IMR-90 (cell line): ENCODE measurements around the gene KCTD2. TPM values are rescaled to one million over a fixed set of nuclear protein-coding genes. Genes with fewer than 3 reads are reported as not detected.

Source experiments
- ATAC-seq: fragments of 200-7000 bp; cut with Tn5 transposase; 2 replicates; pipeline ENCODE4 v1.9.1; 2020; ENCODE audit warnings: low read depth, mild to moderate bottlenecking, moderate library complexity
- BruUV-seq: library from RNA; stranded (reverse); fragments of 400-500 nt; replicated peaks from 2 replicates; lab custom pipeline; 2021; lab: Mats Ljungman, UMichigan
- CTCF ChIA-PET: fragments of 300-600 bp; formaldehyde crosslinking; extraction: SDS; loops from one replicate; lab custom pipeline; 2021; ENCODE audit warnings: antibody characterized with exemption; lab: Yijun Ruan, JAX
- POLR2A ChIA-PET: fragments of 300-600 bp; sonication (Branson Sonifier 250); formaldehyde crosslinking; loops from one replicate; lab custom pipeline; 2022; ENCODE audit warnings: antibody characterized with exemption; ENCODE audit not compliant: unreplicated experiment; lab: Charles Lee
- DNase-seq: peaks from one replicate; pipeline ENCODE4 v3.0.0; 2013
- H2AFZ ChIP-seq: replicated peaks from 2 replicates; pipeline ENCODE3; 2013; ENCODE audit warnings: low read length, mild to moderate bottlenecking; ENCODE audit not compliant: poor library complexity
- H2AK5ac ChIP-seq: 2 replicates; pipeline ENCODE4 v1.6.1; 2013; ENCODE audit warnings: low read depth, low read length, inconsistent platforms
- H2AK9ac ChIP-seq: replicated peaks from 2 replicates; pipeline ENCODE3; 2013; ENCODE audit warnings: mild to moderate bottlenecking, low read depth, low read length, moderate library complexity; ENCODE audit not compliant: poor library complexity
- H2BK120ac ChIP-seq: 2 replicates; pipeline ENCODE4 v1.6.1; 2013; ENCODE audit warnings: low read depth, low read length, inconsistent platforms
- H2BK15ac ChIP-seq: 3 replicates; pipeline ENCODE4 v1.6.1; 2013; ENCODE audit warnings: low read depth, low read length, inconsistent platforms
- H2BK20ac ChIP-seq: 2 replicates; pipeline ENCODE4 v1.6.1; 2013; ENCODE audit warnings: low read depth, mild to moderate bottlenecking, inconsistent platforms, low read length, moderate library complexity
- H2BK5ac ChIP-seq: 2 replicates; pipeline ENCODE4 v1.6.1; 2013; ENCODE audit warnings: mild to moderate bottlenecking, low read depth, low read length, inconsistent platforms; ENCODE audit not compliant: poor library complexity, severe bottlenecking
- H3K14ac ChIP-seq: replicated peaks from 2 replicates; pipeline ENCODE4 v1.6.1; 2013; ENCODE audit warnings: low read depth, low read length, inconsistent platforms
- H3K18ac ChIP-seq: 2 replicates; pipeline ENCODE4 v1.6.1; 2013; ENCODE audit warnings: low read depth, low read length, control low read depth
- H3K23ac ChIP-seq: 2 replicates; pipeline ENCODE4 v1.6.1; 2013; ENCODE audit warnings: low read depth, low read length, inconsistent platforms
- H3K27ac ChIP-seq: 2 replicates; pipeline ENCODE4 v1.5.1; 2013; ENCODE audit warnings: mild to moderate bottlenecking, control low read depth, low read length; ENCODE audit not compliant: insufficient read depth
- H3K27me3 ChIP-seq: 2 replicates; pipeline ENCODE4 v1.6.1; 2013; ENCODE audit warnings: low read length; ENCODE audit not compliant: control insufficient read depth, insufficient read depth
- H3K36me3 ChIP-seq: 2 replicates; pipeline ENCODE4 v1.6.1; 2013; ENCODE audit warnings: low read length, mixed read lengths; ENCODE audit not compliant: control insufficient read depth, insufficient read depth
- H3K4ac ChIP-seq: 2 replicates; pipeline ENCODE4 v1.6.1; 2013; ENCODE audit warnings: low read depth, low read length, inconsistent platforms
- H3K4me1 ChIP-seq: 2 replicates; pipeline ENCODE4 v1.6.1; 2013; ENCODE audit warnings: low read length, mixed read lengths; ENCODE audit not compliant: control insufficient read depth, insufficient read depth
- H3K4me2 ChIP-seq: 2 replicates; pipeline ENCODE4 v1.6.1; 2013; ENCODE audit warnings: low read depth, mild to moderate bottlenecking, control low read depth, low read length, moderate library complexity
- H3K4me3 ChIP-seq: 2 replicates; pipeline ENCODE4 v1.5.1; 2013; ENCODE audit warnings: low read depth, mild to moderate bottlenecking, control low read depth, low read length, moderate library complexity; ENCODE audit not compliant: insufficient read depth
- H3K56ac ChIP-seq: 2 replicates; pipeline ENCODE4 v1.6.1; 2013; ENCODE audit warnings: low read length, inconsistent platforms; ENCODE audit not compliant: insufficient read depth; ENCODE audit errors: extremely low read depth
- H3K79me1 ChIP-seq, 2 experiments: 2 replicates each; pipeline ENCODE4 v1.6.1; 2013; ENCODE audit warnings: low read length in 2 of 2, inconsistent platforms in 1 of 2, low read depth in 1 of 2
- H3K9ac ChIP-seq: 2 replicates; pipeline ENCODE4 v1.6.1; 2013; ENCODE audit warnings: low read depth, low read length, control low read depth
- H3K9me1 ChIP-seq: 2 replicates; pipeline ENCODE4 v1.6.1; 2013; ENCODE audit warnings: low read length, inconsistent platforms; ENCODE audit not compliant: insufficient read depth
- H3K9me3 ChIP-seq: 2 replicates; pipeline ENCODE4 v1.6.1; 2013; ENCODE audit warnings: low read length; ENCODE audit not compliant: control insufficient read depth, insufficient read depth
- H4K20me1 ChIP-seq: 2 replicates; pipeline ENCODE4 v1.6.1; 2013; ENCODE audit warnings: low read length, inconsistent platforms; ENCODE audit not compliant: insufficient read depth
- H4K5ac ChIP-seq: 2 replicates; pipeline ENCODE4 v1.6.1; 2013; ENCODE audit warnings: mild to moderate bottlenecking, low read depth, low read length, control low read depth
- H4K8ac ChIP-seq, 2 experiments: 2 replicates each; pipeline ENCODE4 v1.6.1; 2013; ENCODE audit warnings: low read depth in 2 of 2, low read length in 2 of 2, control low read depth in 1 of 2, inconsistent platforms in 1 of 2
- H4K91ac ChIP-seq: 2 replicates; pipeline ENCODE4 v1.6.1; 2013; ENCODE audit warnings: low read depth, low read length, inconsistent platforms; ENCODE audit not compliant: insufficient read depth
- BHLHE40 ChIP-seq: fragments of 150-350 bp; IDR thresholded peaks from 2 replicates; pipeline ENCODE4 v1.6.1; 2016; ENCODE audit warnings: mild to moderate bottlenecking, low read depth, low read length
- CEBPB ChIP-seq: IDR thresholded peaks from 2 replicates; pipeline ENCODE4 v1.6.1; 2012; ENCODE audit warnings: low read depth, low read length, improper control_type of control experiment
- CHD1 ChIP-seq: IDR thresholded peaks from 2 replicates; pipeline ENCODE4 v1.6.1; 2012; ENCODE audit warnings: low read depth, low read length, improper control_type of control experiment
- FOS ChIP-seq: fragments of 150-350 bp; IDR thresholded peaks from 2 replicates; pipeline ENCODE4 v1.6.1; 2016; ENCODE audit warnings: low read depth, low read length
- MAFK ChIP-seq: IDR thresholded peaks from 2 replicates; pipeline ENCODE4 v1.6.1; 2012; ENCODE audit warnings: low read depth, low read length, improper control_type of control experiment
- MAZ ChIP-seq: IDR thresholded peaks from 2 replicates; pipeline ENCODE4 v1.6.1; 2012; ENCODE audit warnings: low read depth, mild to moderate bottlenecking, low read length, improper control_type of control experiment, moderate library complexity, borderline replicate concordance
- MXI1 ChIP-seq: IDR thresholded peaks from 2 replicates; pipeline ENCODE4 v1.6.1; 2012; ENCODE audit warnings: low read depth, mild to moderate bottlenecking, low read length, moderate library complexity, borderline replicate concordance
- NFE2L2 ChIP-seq: fragments of 150-350 bp; IDR thresholded peaks from 2 replicates; pipeline ENCODE4 v1.6.1; 2016; ENCODE audit warnings: low read depth, mild to moderate bottlenecking, low read length
- POLR2A ChIP-seq: IDR thresholded peaks from 2 replicates; pipeline ENCODE4 v1.6.1; 2012; ENCODE audit warnings: mild to moderate bottlenecking, low read depth, low read length
- RAD21 ChIP-seq: IDR thresholded peaks from 2 replicates; pipeline ENCODE4 v1.6.1; 2012; ENCODE audit warnings: low read length, improper control_type of control experiment
- RCOR1 ChIP-seq: IDR thresholded peaks from 2 replicates; pipeline ENCODE4 v1.6.1; 2012; ENCODE audit warnings: mild to moderate bottlenecking, low read length, improper control_type of control experiment; ENCODE audit not compliant: insufficient replicate concordance
- RFX5 ChIP-seq: IDR thresholded peaks from 2 replicates; pipeline ENCODE4 v1.8.0; 2012; ENCODE audit warnings: low read depth, mild to moderate bottlenecking, low read length, moderate library complexity
- SMC3 ChIP-seq: fragments of 150-350 bp; IDR thresholded peaks from 2 replicates; pipeline ENCODE4 v1.6.1; 2016; ENCODE audit warnings: low read depth, mild to moderate bottlenecking, antibody characterized with exemption, low read length, moderate library complexity
- WGBS, 2 experiments: methylation state at CpG; one replicate each; pipeline versions ENCODE4 v1.1.5 to v1.1.7; 2013; ENCODE audit warnings: missing lambda C conversion rate in 2 of 2; ENCODE audit not compliant: insufficient read length in 1 of 2; ENCODE audit errors: extremely low coverage in 2 of 2; 5-methylcytosine and 5-hydroxymethylcytosine counted together
- dilution Hi-C: fragments of 300-500 bp; cut with HindIII; formaldehyde crosslinking; loops from one replicate; pipeline ENCODE4 v1.14.3; 2018; ENCODE audit warnings: low sequenced_read_pairs; ENCODE audit not compliant: unreplicated experiment
- in situ Hi-C: fragments of 300-500 bp; cut with MboI; formaldehyde crosslinking; loops from 3 replicates; pipeline ENCODE4 v1.14.3; 2019; ENCODE audit warnings: low sequenced_read_pairs, inconsistent platforms, mixed read lengths
- intact Hi-C: fragments of 100-400 bp; cut with micrococcal nuclease; formaldehyde crosslinking; loops from 2 replicates; pipeline ENCODE4 v1.10.0; 2022
- polyA plus RNA-seq, 3 experiments: library from polyadenylated mRNA; depleted of rRNA; stranded (reverse); fragments of >200 nt; gene quantifications; 2 replicates each; pipeline ENCODE4 v1.2.3, GENCODE V29; 2012; ENCODE audit warnings: low replicate concordance in 1 of 3
- total RNA-seq: library from RNA; depleted of rRNA; stranded (reverse); fragments of >200 nt; gene quantifications from 2 replicates; pipeline ENCODE4 v1.2.3, GENCODE V29; 2012
- TF ChIP-seq, protein P1 (sequence below): conservative IDR thresholded peaks from 2 replicates; pipeline ENCODE4 v1.5.1; 2012; ENCODE audit warnings: mild to moderate bottlenecking, low read depth, low read length, improper control_type of control experiment

The KCTD2 gene
- total and polyA plus RNA-seq, 2 of the 4 experiments (the other 2 are of a cell fraction): 9.1 to 18.4 TPM

DNA sequence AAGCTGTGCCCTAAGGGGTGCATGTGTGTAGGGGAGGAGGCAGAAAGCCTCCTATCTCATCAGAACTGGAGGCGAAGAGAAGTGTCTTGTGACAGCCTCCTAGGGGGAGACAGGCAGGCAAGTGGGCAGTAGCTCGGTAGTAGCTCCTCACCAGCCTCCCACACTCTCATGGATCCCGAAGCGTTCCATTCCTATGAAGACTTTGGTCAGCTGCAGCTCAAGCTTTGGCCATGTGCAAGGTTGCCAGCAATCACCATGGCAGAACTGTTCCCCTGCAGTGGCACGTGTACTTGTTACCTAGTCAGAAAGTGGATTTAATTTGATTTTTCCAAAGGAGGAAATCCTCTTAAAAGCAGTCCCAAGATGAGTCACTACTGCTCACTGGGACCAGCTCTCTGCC is 27.9 kb upstream of the KCTD2 start (continued):
- TF ChIP-seq RCOR1: no peak
- TF ChIP-seq RFX5: no peak
- no peak for TF ChIP-seq POLR2A
- no peak for TF ChIP-seq MAFK
- no peak for TF ChIP-seq RAD21
- TF ChIP-seq BHLHE40: no peak

DNA sequence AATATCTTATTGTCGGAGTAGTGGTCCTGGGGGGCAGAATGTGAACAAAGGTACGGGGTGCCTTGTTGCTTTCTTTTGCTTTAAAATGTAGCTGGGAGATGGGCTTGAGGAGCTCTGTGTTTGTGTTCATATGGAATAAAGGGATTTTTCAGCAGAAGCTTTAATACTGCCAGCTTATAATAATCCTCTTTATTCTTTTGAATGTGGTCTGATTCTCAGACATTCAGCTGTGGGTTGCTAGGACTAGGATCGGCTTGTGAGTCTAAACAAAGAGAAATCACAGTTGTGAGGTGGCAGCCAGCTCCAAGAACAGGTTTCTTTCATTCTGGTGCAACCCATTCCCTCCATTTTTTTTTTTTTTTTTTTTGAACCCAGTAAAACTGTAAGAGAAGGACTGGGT is 27.3 kb upstream of the KCTD2 start:
- no peak overlapping the region for H4K5ac ChIP-seq
- no peak for DNase-seq
- H3K56ac ChIP-seq: no peak overlapping the region
- no peak overlapping the region for H2BK120ac ChIP-seq
- no peak overlapping the region for H3K9ac ChIP-seq
- dilution Hi-C loops: no loop called here
- no peak overlapping the region for H2AK9ac ChIP-seq
- CTCF ChIA-PET: interaction anchor here (0.6 kb wide), 1 partner anchor 458 kb away, joined by 3 read pairs; no protein-coding TSS in a partner anchor
- H2BK20ac ChIP-seq: no peak overlapping the region
- no peaks in the 10 kb centered on the region for H4K20me1 ChIP-seq
- ATAC-seq: no peak
- H4K91ac ChIP-seq: no peak overlapping the region
- no peak for TF ChIP-seq POLR2A
- TF ChIP-seq NFE2L2: no peak
- no peak for TF ChIP-seq CEBPB
- no peak for TF ChIP-seq SMC3
- TF ChIP-seq, protein P1, sequence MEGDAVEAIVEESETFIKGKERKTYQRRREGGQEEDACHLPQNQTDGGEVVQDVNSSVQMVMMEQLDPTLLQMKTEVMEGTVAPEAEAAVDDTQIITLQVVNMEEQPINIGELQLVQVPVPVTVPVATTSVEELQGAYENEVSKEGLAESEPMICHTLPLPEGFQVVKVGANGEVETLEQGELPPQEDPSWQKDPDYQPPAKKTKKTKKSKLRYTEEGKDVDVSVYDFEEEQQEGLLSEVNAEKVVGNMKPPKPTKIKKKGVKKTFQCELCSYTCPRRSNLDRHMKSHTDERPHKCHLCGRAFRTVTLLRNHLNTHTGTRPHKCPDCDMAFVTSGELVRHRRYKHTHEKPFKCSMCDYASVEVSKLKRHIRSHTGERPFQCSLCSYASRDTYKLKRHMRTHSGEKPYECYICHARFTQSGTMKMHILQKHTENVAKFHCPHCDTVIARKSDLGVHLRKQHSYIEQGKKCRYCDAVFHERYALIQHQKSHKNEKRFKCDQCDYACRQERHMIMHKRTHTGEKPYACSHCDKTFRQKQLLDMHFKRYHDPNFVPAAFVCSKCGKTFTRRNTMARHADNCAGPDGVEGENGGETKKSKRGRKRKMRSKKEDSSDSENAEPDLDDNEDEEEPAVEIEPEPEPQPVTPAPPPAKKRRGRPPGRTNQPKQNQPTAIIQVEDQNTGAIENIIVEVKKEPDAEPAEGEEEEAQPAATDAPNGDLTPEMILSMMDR: no peak
- TF ChIP-seq MAFK: no peak
- TF ChIP-seq RCOR1: no peak
- no peak for TF ChIP-seq RFX5
- TF ChIP-seq MXI1: no peak
- no peak for TF ChIP-seq CHD1
- TF ChIP-seq FOS: no peak
- TF ChIP-seq RAD21: no peak
- TF ChIP-seq BHLHE40: no peak
- no peak for TF ChIP-seq MAZ
- no peak overlapping the region for H4K8ac ChIP-seq
- H3K27me3 ChIP-seq: no peaks in the 10 kb centered on the region
- H3K36me3 ChIP-seq: peaks cover 31% of the 10 kb centered on the region
- H3K14ac ChIP-seq: no peak overlapping the region
- H2BK5ac ChIP-seq: no peak overlapping the region
- H2AK5ac ChIP-seq: no peak overlapping the region
- H3K9me3 ChIP-seq: no peaks in the 10 kb centered on the region
- H3K9me1 ChIP-seq: no peaks in the 10 kb centered on the region; the same call in 1 of the 2 replicates
- H3K4me3 ChIP-seq: no peak overlapping the region
- no peaks in the 10 kb centered on the region for H3K4me1 ChIP-seq
- no CpG with 5 or more reads among the region's 3 CpGs for WGBS, 2 experiments
- no peak overlapping the region for H3K4ac ChIP-seq
- peaks cover 3 to 23% of the 10 kb centered on the region in 2 experiments; a peak in 2 of 4 replicates for H3K79me1 ChIP-seq
- no peak overlapping the region for H3K27ac ChIP-seq
- no peak overlapping the region for H3K18ac ChIP-seq
- H2BK15ac ChIP-seq: no peak overlapping the region
- in situ Hi-C loops: no loop called here
- H3K23ac ChIP-seq: no peak overlapping the region
- no peak overlapping the region for H2AFZ ChIP-seq
- POLR2A ChIA-PET: no interaction called here
- H3K4me2 ChIP-seq: no peak overlapping the region
- intact Hi-C loops: no loop called here
- no TSS peak for BruUV-seq
